ENCODE data around the gene NDC80. TPM values are rescaled to one million over a fixed set of nuclear protein-coding genes. Genes with fewer than 3 reads are reported as not detected.
"Not testable (repeated sequence)": the region's sequence is repeated elsewhere in the genome, so short reads cannot be mapped to it uniquely, and the experiment has no call there.

The NDC80 gene
- total RNA-seq, 2 donors from 2014 or later: 1.6 TPM; not detected in 1

DNA sequence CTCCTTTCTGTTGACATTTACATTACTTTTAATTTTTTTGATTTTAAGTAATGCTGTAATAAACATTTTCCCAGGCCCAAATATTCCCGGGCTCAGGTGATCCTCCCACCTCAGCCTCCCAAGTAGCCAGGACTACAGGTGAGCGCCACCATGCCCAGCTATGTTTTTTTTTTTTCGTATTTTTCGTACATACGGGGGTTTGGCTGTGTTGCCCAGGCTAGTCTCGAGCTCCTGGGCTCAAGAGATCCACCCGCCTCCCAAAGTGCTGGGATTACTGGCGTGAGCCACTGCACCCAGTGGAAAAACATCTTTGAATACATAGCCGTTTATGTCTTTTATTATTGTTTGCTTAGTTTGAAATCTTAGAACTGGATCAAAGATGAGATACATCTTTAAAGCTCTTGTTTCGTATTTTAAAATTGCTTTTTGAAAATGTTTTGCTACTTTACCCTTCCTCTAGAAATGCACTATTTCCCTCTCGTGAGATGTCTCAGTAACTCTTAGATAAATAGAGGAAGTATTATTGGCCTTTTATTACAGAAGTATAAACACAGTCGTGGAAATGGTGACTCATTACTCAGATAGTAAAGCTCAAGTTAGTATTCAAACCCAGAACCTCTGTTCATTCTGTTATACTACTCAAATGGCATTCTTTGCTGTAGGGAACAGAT, 86.6 kb downstream of the NDC80 start:
- TF ChIP-seq CTCF (IDR thresholded peaks at IDR 0.05): no peak
- no peaks in the 10 kb centered on the region for H3K36me3 ChIP-seq
- H3K4me1 ChIP-seq (ENCODE audit: control insufficient read depth in 1 of 2, low read depth in 2 of 2): peaks cover 25 to 33% of the 10 kb centered on the region in 2 donors
- H3K27me3 ChIP-seq (replicated peaks; ENCODE audit: insufficient read depth): no peaks in the 10 kb centered on the region
- peak overlapping the region; percentile 79 for H3K4me3 ChIP-seq
- ATAC-seq (ENCODE audit: insufficient number of reproducible peaks, low FRiP score, low read depth): no peak
- no peak for DNase-seq (ENCODE audit: low spot score)
- H3K9me3 ChIP-seq: no peaks in the 10 kb centered on the region
- H3K27ac ChIP-seq: peak overlapping the region; percentile 31 to 39

- not testable (repeated sequence) for DNase-seq (ENCODE audit: low spot score); H3K27ac ChIP-seq; H3K27me3 ChIP-seq (replicated peaks; ENCODE audit: insufficient read depth); H3K9me3 ChIP-seq; H3K4me3 ChIP-seq; H3K36me3 ChIP-seq; ATAC-seq (ENCODE audit: insufficient number of reproducible peaks, low FRiP score, low read depth)
- peaks cover 33 to 38% of the 10 kb centered on the region in 2 donors for H3K4me1 ChIP-seq (ENCODE audit: control insufficient read depth in 1 of 2, low read depth in 2 of 2)
Observed at GRCh38 chr18:2660849-2661248, 89.5 kb downstream of the NDC80 start.

GRCh38 chr18:2662288-2662687, 90.9 kb downstream of the NDC80 start:
- not testable (repeated sequence) for H3K27ac ChIP-seq; ATAC-seq (ENCODE audit: insufficient number of reproducible peaks, low FRiP score, low read depth); H3K9me3 ChIP-seq; H3K27me3 ChIP-seq (replicated peaks; ENCODE audit: insufficient read depth); H3K36me3 ChIP-seq; H3K4me3 ChIP-seq; DNase-seq (ENCODE audit: low spot score)
- H3K4me1 ChIP-seq (ENCODE audit: control insufficient read depth in 1 of 2, low read depth in 2 of 2): peaks cover 29 to 33% of the 10 kb centered on the region in 2 donors

DNA sequence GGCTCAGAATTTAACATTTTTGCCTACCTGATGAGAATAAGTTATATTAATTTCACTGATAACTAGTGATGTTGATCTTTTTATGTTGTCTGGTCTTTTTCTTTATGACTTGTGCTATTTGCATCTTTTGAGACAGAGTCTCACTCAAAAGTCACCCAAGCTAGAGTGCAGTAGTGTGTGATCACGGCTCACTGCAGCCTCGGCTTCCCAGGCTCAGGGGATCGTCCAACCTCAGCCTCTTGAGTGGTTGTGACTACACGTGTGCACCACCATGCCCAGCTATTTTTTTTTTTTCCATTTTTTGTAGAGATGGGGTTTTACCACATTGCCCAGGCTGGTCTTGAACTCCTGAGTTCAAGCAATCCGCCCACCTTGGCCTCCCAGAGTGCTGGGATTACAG, 91.6 kb downstream of the NDC80 start:
- no peaks in the 10 kb centered on the region for H3K9me3 ChIP-seq
- peaks cover 22 to 28% of the 10 kb centered on the region in 2 donors for H3K4me1 ChIP-seq (ENCODE audit: control insufficient read depth in 1 of 2, low read depth in 2 of 2)
- ATAC-seq (ENCODE audit: insufficient number of reproducible peaks, low FRiP score, low read depth) (no peak), DNase-seq (ENCODE audit: low spot score) (no peak)
- no peak for TF ChIP-seq CTCF (IDR thresholded peaks at IDR 0.05)
- no peaks in the 10 kb centered on the region for H3K27me3 ChIP-seq (replicated peaks; ENCODE audit: insufficient read depth)
- no peak overlapping the region for H3K4me3 ChIP-seq
- no peak overlapping the region for H3K27ac ChIP-seq
- peaks cover 12% of the 10 kb centered on the region for H3K36me3 ChIP-seq

Other genes starting within 250 kb of the NDC80 start
- gene METTL4, start 52 bp upstream of the NDC80 start, total RNA-seq: 10 to 100 TPM in 1 of 2 donors, 1 to 10 TPM in 1; 8.3 to 12.2 TPM
- 100 to 1,000 TPM in 1 of 2 donors, 10 to 100 TPM in 1; 73.8 to 107 TPM for gene SMCHD1, start 84.2 kb downstream of the NDC80 start, total RNA-seq